Neutrophil (primary cell): ENCODE measurements around the gene SMPDL3A.

ENCODE experiments used
- H3K27ac ChIP-seq: fragments of 200-600 bp; sonication (generic); 2 replicates; pipeline ENCODE4 v1.5.1; 2016; ENCODE audit warnings: mild to moderate bottlenecking, moderate library complexity
- H3K27me3 ChIP-seq: fragments of 200-600 bp; sonication (generic); 2 replicates; pipeline ENCODE4 v1.6.0; 2016; ENCODE audit warnings: mild to moderate bottlenecking
- H3K36me3 ChIP-seq: fragments of 200-600 bp; sonication (generic); 2 replicates; pipeline ENCODE4 v1.5.1; 2017
- H3K4me1 ChIP-seq, 2 experiments: fragments of 200-600 bp in 1 of 2; sonication (generic) in 1 of 2; 1 replicate in 1 of 2; 2 replicates in 1 of 2; pipeline versions ENCODE4 v1.5.1 to v1.6.1; 2013 to 2016; ENCODE audit warnings: low read depth in 1 of 2, low read length in 1 of 2, mild to moderate bottlenecking in 1 of 2, moderate library complexity in 1 of 2; ENCODE audit not compliant: control insufficient read depth in 1 of 2, insufficient read depth in 1 of 2
- H3K4me3 ChIP-seq, 2 experiments: fragments of 200-600 bp in 1 of 2; sonication (generic) in 1 of 2; 1 replicate in 1 of 2; 2 replicates in 1 of 2; pipeline ENCODE4 v1.5.1; 2013 to 2016; ENCODE audit warnings: low read depth in 1 of 2, low read length in 1 of 2, mild to moderate bottlenecking in 1 of 2, moderate library complexity in 1 of 2
- H3K9me3 ChIP-seq: fragments of 200-600 bp; sonication (generic); 2 replicates; pipeline ENCODE4 v1.5.1; 2016
- CTCF ChIP-seq: fragments of 200-600 bp; sonication (generic); IDR thresholded peaks from 2 replicates; pipeline ENCODE4 v1.5.1; 2016; ENCODE audit warnings: antibody characterized with exemption

The SMPDL3A gene

GRCh38 chr6:122792766-122793165 lies 3.7 kb downstream of the SMPDL3A start:
- Histone ChIP-seq H3K4me1 (peaks cover 22% of the 10 kb centered on the region in 2 experiments), H3K4me3 (no peak overlapping the region), H3K9me3 (no peaks in the 10 kb centered on the region), H3K27me3 (peaks cover 72% of the 10 kb centered on the region), H3K27ac (no peak overlapping the region), H3K36me3 (peaks cover 6% of the 10 kb centered on the region)
- TF ChIP-seq CTCF = no peak

GRCh38 chr6:122797537-122797936 lies 8.5 kb downstream of the SMPDL3A start:
- Histone ChIP-seq H3K27me3 (peaks cover 28% of the 10 kb centered on the region), H3K27ac (no peak overlapping the region), H3K9me3 (no peaks in the 10 kb centered on the region), H3K4me3 (no peak overlapping the region), H3K4me1 (peaks cover 0 to 3% of the 10 kb centered on the region in 2 experiments), H3K36me3 (peaks cover 21% of the 10 kb centered on the region)
- TF ChIP-seq CTCF = no peak

GRCh38 chr6:122798099-122798641 lies 9.1 kb downstream of the SMPDL3A start:
- H3K4me1 ChIP-seq = peaks cover 0 to 3% of the 10 kb centered on the region in 2 experiments
- H3K27ac ChIP-seq = no peak overlapping the region
- H3K27me3 ChIP-seq = peaks cover 22% of the 10 kb centered on the region
- H3K9me3 ChIP-seq = no peaks in the 10 kb centered on the region
- no peak for TF ChIP-seq CTCF
- no peak overlapping the region for H3K4me3 ChIP-seq
- H3K36me3 ChIP-seq = peaks cover 21% of the 10 kb centered on the region

- Histone ChIP-seq H3K9me3 (no peaks in the 10 kb centered on the region), H3K36me3 (peaks cover 21% of the 10 kb centered on the region), H3K27me3 (peaks cover 11% of the 10 kb centered on the region), H3K4me1 (peaks cover 0 to 3% of the 10 kb centered on the region in 2 experiments), H3K27ac (no peak overlapping the region), H3K4me3 (no peak overlapping the region)
- TF ChIP-seq CTCF = no peak
Measured at GRCh38 chr6:122799140-122799745, 10.2 kb downstream of the SMPDL3A start.

- peaks cover 0 to 3% of the 10 kb centered on the region in 2 experiments for H3K4me1 ChIP-seq
- TF ChIP-seq CTCF = no peak
- H3K4me3 ChIP-seq = no peak overlapping the region
- H3K9me3 ChIP-seq = no peaks in the 10 kb centered on the region
- peaks cover 6% of the 10 kb centered on the region for H3K27me3 ChIP-seq
- H3K27ac ChIP-seq = no peak overlapping the region
- peaks cover 24% of the 10 kb centered on the region for H3K36me3 ChIP-seq
Measured at GRCh38 chr6:122799916-122800686, 11.0 kb downstream of the SMPDL3A start.
